Trophoblast cell (in vitro differentiated cells and primary cell): ENCODE results near the gene CFAP221.
"Not testable (repeated sequence)": the region's sequence is repeated elsewhere in the genome, so short reads cannot be mapped to it uniquely, and the experiment has no call there.

Source experiments
- DNase-seq, 2 donors: peaks; one replicate each; pipeline ENCODE4 v3.0.0-alpha.2; 2016
- H2AFZ ChIP-seq: 2 replicates; pipeline ENCODE4 v1.6.1; 2013; ENCODE audit warnings: low read length, moderate library complexity, mild to moderate bottlenecking; ENCODE audit not compliant: insufficient read depth, poor library complexity
- H2AK5ac ChIP-seq: 2 replicates; pipeline ENCODE4 v1.6.1; 2013; ENCODE audit warnings: mild to moderate bottlenecking, low read length
- H2BK120ac ChIP-seq: 2 replicates; pipeline ENCODE4 v1.6.1; 2013; ENCODE audit warnings: low read length, mild to moderate bottlenecking, moderate library complexity; ENCODE audit not compliant: insufficient read depth, poor library complexity
- H2BK12ac ChIP-seq: 2 replicates; pipeline ENCODE4 v1.6.1; 2013; ENCODE audit warnings: mild to moderate bottlenecking, low read length, moderate library complexity
- H2BK5ac ChIP-seq: 2 replicates; pipeline ENCODE4 v1.6.1; 2013; ENCODE audit warnings: low read length, low read depth, moderate library complexity, mild to moderate bottlenecking; ENCODE audit not compliant: poor library complexity
- H3K14ac ChIP-seq: 2 replicates; pipeline ENCODE4 v1.6.1; 2013; ENCODE audit warnings: mild to moderate bottlenecking, low read length
- H3K18ac ChIP-seq: 2 replicates; pipeline ENCODE4 v1.6.1; 2013; ENCODE audit warnings: mild to moderate bottlenecking, low read length
- H3K23ac ChIP-seq: 2 replicates; pipeline ENCODE4 v1.6.1; 2013; ENCODE audit warnings: low read length
- H3K27ac ChIP-seq: 2 replicates; pipeline ENCODE4 v1.5.1; 2013; ENCODE audit warnings: low read depth, mild to moderate bottlenecking, inconsistent platforms, low read length, moderate library complexity
- H3K27me3 ChIP-seq: 2 replicates; pipeline ENCODE4 v1.6.1; 2013; ENCODE audit warnings: inconsistent platforms, mild to moderate bottlenecking, low read length, moderate library complexity; ENCODE audit not compliant: insufficient read depth
- H3K36me3 ChIP-seq, 2 experiments: 1 replicate in 1 of 2; 2 replicates in 1 of 2; pipeline ENCODE4 v1.6.1; 2013; ENCODE audit warnings: low read length in 2 of 2, mild to moderate bottlenecking in 2 of 2, moderate library complexity in 1 of 2; ENCODE audit not compliant: insufficient read depth in 2 of 2, control insufficient read depth in 1 of 2
- H3K4ac ChIP-seq: 2 replicates; pipeline ENCODE4 v1.6.1; 2013; ENCODE audit warnings: low read depth, mild to moderate bottlenecking, low read length, moderate library complexity
- H3K4me1 ChIP-seq, 2 experiments: 1 replicate in 1 of 2; 2 replicates in 1 of 2; pipeline ENCODE4 v1.6.1; 2013; ENCODE audit warnings: low read length in 2 of 2, mild to moderate bottlenecking in 2 of 2, moderate library complexity in 1 of 2; ENCODE audit not compliant: insufficient read depth in 2 of 2, control insufficient read depth in 1 of 2
- H3K4me2 ChIP-seq: 2 replicates; pipeline ENCODE4 v1.6.1; 2013; ENCODE audit warnings: inconsistent platforms, mild to moderate bottlenecking, low read length, moderate library complexity
- H3K4me3 ChIP-seq: 2 replicates; pipeline ENCODE4 v1.5.1; 2013; ENCODE audit warnings: mild to moderate bottlenecking, low read depth, low read length, inconsistent platforms
- H3K79me1 ChIP-seq: one replicate; pipeline ENCODE4 v1.6.1; 2013; ENCODE audit warnings: low read length
- H3K79me2 ChIP-seq: 2 replicates; pipeline ENCODE4 v1.6.1; 2013; ENCODE audit warnings: low read length, mild to moderate bottlenecking; ENCODE audit not compliant: control insufficient read depth, insufficient read depth, poor library complexity
- H3K9ac ChIP-seq: 2 replicates; pipeline ENCODE4 v1.6.1; 2013; ENCODE audit warnings: mild to moderate bottlenecking, low read length
- H3K9me3 ChIP-seq: 2 replicates; pipeline ENCODE4 v1.6.1; 2013; ENCODE audit warnings: low read depth, mild to moderate bottlenecking, control low read depth, inconsistent platforms, low read length; ENCODE audit not compliant: insufficient read depth
- H4K12ac ChIP-seq: 2 replicates; pipeline ENCODE4 v1.6.1; 2013; ENCODE audit warnings: low read depth, mild to moderate bottlenecking, low read length, moderate library complexity
- H4K8ac ChIP-seq: 2 replicates; pipeline ENCODE4 v1.6.1; 2013; ENCODE audit warnings: low read depth, mild to moderate bottlenecking, low read length, moderate library complexity
- H4K91ac ChIP-seq: one replicate; pipeline ENCODE4 v1.6.1; 2013; ENCODE audit warnings: low read depth, mild to moderate bottlenecking, low read length, moderate library complexity
- WGBS: extraction: QIAGEN DNeasy Blood & Tissue Kit; methylation state at CpG from one replicate; pipeline ENCODE4 v1.1.7; 2013; ENCODE audit warnings: missing lambda C conversion rate; ENCODE audit not compliant: insufficient read length, insufficient coverage; ENCODE audit errors: extremely low coverage; 5-methylcytosine and 5-hydroxymethylcytosine counted together

Gene CFAP221

DNA sequence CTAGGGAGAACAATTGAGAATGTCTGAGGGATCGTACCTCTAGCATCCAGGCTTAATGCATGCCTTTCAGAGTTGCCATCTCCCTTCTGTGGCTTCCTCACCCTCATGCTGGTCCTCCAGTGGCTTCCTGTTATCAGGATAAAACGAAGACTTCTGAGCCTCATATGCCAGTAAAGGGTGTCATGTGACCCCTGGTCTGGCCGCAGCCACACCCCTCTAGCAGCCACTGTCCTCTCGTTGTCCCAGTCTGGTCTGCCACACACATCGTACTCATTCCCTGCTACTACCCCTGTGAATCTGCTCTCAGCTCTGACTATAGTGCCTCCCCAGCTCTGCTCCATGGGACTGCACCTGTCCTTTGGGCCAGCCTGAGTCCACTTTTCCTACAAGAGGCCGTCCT, 72.2 kb downstream of the CFAP221 start:
- no peak for DNase-seq
- no CpG with 5 or more reads among the region's 6 CpGs for WGBS
- no peaks in the 10 kb centered on the region for H3K79me2 ChIP-seq
- H3K27ac ChIP-seq, result no peak overlapping the region
- H3K18ac ChIP-seq, result no peak overlapping the region
- H2AK5ac ChIP-seq, result no peak overlapping the region
- H3K9me3 ChIP-seq, result peaks cover 4% of the 10 kb centered on the region
- H2BK120ac ChIP-seq, result no peak overlapping the region
- no peak overlapping the region for H3K9ac ChIP-seq
- H3K4ac ChIP-seq, result no peak overlapping the region
- H3K14ac ChIP-seq, result no peak overlapping the region
- no peaks in the 10 kb centered on the region for H3K4me1 ChIP-seq
- H3K23ac ChIP-seq, result no peak overlapping the region
- no peak overlapping the region for H4K91ac ChIP-seq
- no peak overlapping the region for H2AFZ ChIP-seq
- H3K4me2 ChIP-seq, result no peak overlapping the region
- no peak overlapping the region for H4K8ac ChIP-seq
- H4K12ac ChIP-seq, result no peak overlapping the region
- no peaks in the 10 kb centered on the region for H3K36me3 ChIP-seq
- H2BK5ac ChIP-seq, result no peak overlapping the region
- no peaks in the 10 kb centered on the region for H3K27me3 ChIP-seq
- H3K4me3 ChIP-seq, result no peak overlapping the region
- H3K79me1 ChIP-seq, result no peaks in the 10 kb centered on the region
- H2BK12ac ChIP-seq, result no peak overlapping the region

DNA sequence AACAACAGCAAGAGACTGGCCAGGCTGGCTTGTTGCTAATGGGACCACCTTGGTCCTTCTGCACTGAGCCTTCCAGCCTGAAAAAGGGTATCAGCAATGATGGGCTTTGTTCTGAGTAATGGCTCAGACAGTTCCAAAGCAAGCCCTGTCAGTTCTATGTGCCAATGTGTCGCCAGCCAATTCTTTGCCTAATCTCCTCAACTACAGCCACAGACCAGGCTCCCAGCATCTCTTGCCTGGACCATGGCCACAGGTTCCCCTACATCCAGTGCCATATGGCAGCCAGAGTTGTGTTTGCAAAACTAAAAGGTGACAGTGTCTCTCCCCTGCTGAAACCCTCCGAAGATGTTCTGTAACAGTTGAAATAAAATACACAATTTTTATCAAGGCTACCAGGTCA, 73.2 kb downstream of the CFAP221 start:
- H3K4me1 ChIP-seq, result no peaks in the 10 kb centered on the region
- H2AK5ac ChIP-seq, result no peak overlapping the region
- WGBS, result no CpG with 5 or more reads among the region's 2 CpGs
- H3K9ac ChIP-seq, result no peak overlapping the region
- H2AFZ ChIP-seq, result no peak overlapping the region
- no peak overlapping the region for H4K91ac ChIP-seq
- no peak overlapping the region for H3K14ac ChIP-seq
- no peak overlapping the region for H4K12ac ChIP-seq
- H3K27ac ChIP-seq, result no peak overlapping the region
- no peak overlapping the region for H2BK5ac ChIP-seq
- DNase-seq, result no peak
- H2BK12ac ChIP-seq, result no peak overlapping the region
- H3K79me1 ChIP-seq, result no peaks in the 10 kb centered on the region
- H4K8ac ChIP-seq, result no peak overlapping the region
- H2BK120ac ChIP-seq, result no peak overlapping the region
- H3K9me3 ChIP-seq, result peaks cover 4% of the 10 kb centered on the region
- H3K4me3 ChIP-seq, result no peak overlapping the region
- H3K79me2 ChIP-seq, result no peaks in the 10 kb centered on the region
- no peaks in the 10 kb centered on the region for H3K27me3 ChIP-seq
- no peaks in the 10 kb centered on the region for H3K36me3 ChIP-seq
- no peak overlapping the region for H3K4me2 ChIP-seq
- H3K18ac ChIP-seq, result no peak overlapping the region
- no peak overlapping the region for H3K23ac ChIP-seq
- no peak overlapping the region for H3K4ac ChIP-seq

DNA sequence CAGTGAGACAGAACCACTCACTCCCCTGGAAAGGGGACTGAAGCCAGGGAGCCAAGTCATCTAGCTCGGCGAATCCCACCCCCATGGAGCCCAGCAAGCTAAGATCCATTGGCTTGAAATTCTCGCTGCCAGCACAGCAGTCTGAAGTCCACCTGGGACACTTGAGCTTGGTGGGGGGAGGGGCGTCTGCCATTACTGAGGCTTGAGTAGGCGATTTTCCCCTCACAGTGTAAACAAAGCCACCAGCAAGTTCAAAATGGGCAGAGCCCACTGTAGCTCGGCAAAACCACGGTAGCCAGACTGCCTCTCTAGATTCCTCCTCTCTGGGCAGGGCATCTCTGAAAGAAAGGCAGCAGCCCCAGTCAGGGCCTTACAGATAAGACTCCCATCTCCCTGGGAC, 74.5 kb downstream of the CFAP221 start:
- not testable (repeated sequence) for H3K4ac ChIP-seq, H3K36me3 ChIP-seq, DNase-seq, H2BK5ac ChIP-seq, H3K79me1 ChIP-seq, H3K23ac ChIP-seq, H3K4me2 ChIP-seq, H3K4me1 ChIP-seq, H3K79me2 ChIP-seq, H2AFZ ChIP-seq, H3K18ac ChIP-seq, H2AK5ac ChIP-seq, H3K27ac ChIP-seq, H4K12ac ChIP-seq, H4K91ac ChIP-seq, H3K4me3 ChIP-seq, H2BK120ac ChIP-seq, H4K8ac ChIP-seq, H3K27me3 ChIP-seq, H3K14ac ChIP-seq, H3K9me3 ChIP-seq, H3K9ac ChIP-seq, H2BK12ac ChIP-seq
- WGBS, result no CpG with 5 or more reads among the region's 7 CpGs

DNA sequence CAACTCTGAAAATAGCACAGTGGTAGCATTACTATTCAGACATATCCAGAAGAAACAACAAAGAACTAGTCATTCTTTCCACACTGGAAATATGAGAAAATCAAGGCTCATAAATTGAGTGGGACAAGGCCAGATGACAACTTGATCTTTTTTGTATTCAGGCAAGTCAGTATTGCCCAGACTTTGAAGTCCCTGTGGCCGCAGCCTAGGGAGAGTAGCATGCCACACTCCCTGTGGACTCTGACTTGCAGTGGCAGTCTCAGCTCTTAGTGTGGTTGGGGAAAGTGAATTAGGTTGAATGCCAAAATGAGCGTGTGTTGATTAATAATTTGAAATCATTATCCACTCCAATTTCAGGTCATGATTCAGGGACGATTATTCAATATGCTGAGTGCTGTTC, 81.0 kb downstream of the CFAP221 start:
- H3K79me1 ChIP-seq, result no peaks in the 10 kb centered on the region
- no peak overlapping the region for H2BK120ac ChIP-seq
- no peak overlapping the region for H3K23ac ChIP-seq
- H4K91ac ChIP-seq, result no peak overlapping the region
- H3K4me3 ChIP-seq, result no peak overlapping the region
- no peak overlapping the region for H3K4me2 ChIP-seq
- no peak overlapping the region for H2BK5ac ChIP-seq
- H3K27me3 ChIP-seq, result no peaks in the 10 kb centered on the region
- H3K79me2 ChIP-seq, result no peaks in the 10 kb centered on the region
- H4K12ac ChIP-seq, result no peak overlapping the region
- no peaks in the 10 kb centered on the region for H3K4me1 ChIP-seq
- H2BK12ac ChIP-seq, result no peak overlapping the region
- DNase-seq, result no peak
- H2AFZ ChIP-seq, result no peak overlapping the region
- no peaks in the 10 kb centered on the region for H3K9me3 ChIP-seq
- no peaks in the 10 kb centered on the region for H3K36me3 ChIP-seq
- no peak overlapping the region for H3K27ac ChIP-seq
- H2AK5ac ChIP-seq, result no peak overlapping the region
- H4K8ac ChIP-seq, result no peak overlapping the region
- no peak overlapping the region for H3K18ac ChIP-seq
- WGBS, result no CpG with 5 or more reads among the region's 3 CpGs
- no peak overlapping the region for H3K9ac ChIP-seq
- no peak overlapping the region for H3K14ac ChIP-seq
- no peak overlapping the region for H3K4ac ChIP-seq
